ENCODE measurements around the gene BSG. TPM values are rescaled to one million over a fixed set of nuclear protein-coding genes. Genes with fewer than 3 reads are reported as not detected.
"Not testable (repeated sequence)": the region's sequence is repeated elsewhere in the genome, so short reads cannot be mapped to it uniquely, and the experiment has no call there.

Gene BSG
- polyA plus RNA-seq, 2 of the 4 experiments (the other 2 are of a cell fraction), result 285 to 579 TPM

- Histone ChIP-seq H3K4me1 (peaks cover 39% of the 10 kb centered on the region), H3K27ac (peak overlapping the region; percentile 25 to 99; a peak in 3 of 6 replicates), H3K9me3 (no peaks in the 10 kb centered on the region), H3K4me2 (no peak overlapping the region), H3K4me3 (no peak overlapping the region)
- DNase-seq (ENCODE audit: low read depth in 1 of 2, low spot score in 1 of 2) (no peak), ATAC-seq (no peak), FAIRE-seq (no peak)
- ChIA-PET POLR2A (interaction anchor here (0.7 kb wide), 1 partner anchor 226 kb away, joined by 4 read pairs; no protein-coding TSS in a partner anchor), CTCF (interaction anchor here (1.7 kb wide), 2 partner anchors 11 to 40 kb away, joined by 3 to 7 read pairs; no protein-coding TSS in a partner anchor)
- 90% methylated on average over 14 of the region's 19 CpGs for WGBS (ENCODE audit: missing lambda C conversion rate)
- TF ChIP-seq RAD21 (conservative IDR thresholded peaks at IDR 0.05 in 1 of 2, IDR thresholded peaks at IDR 0.05 in 1 of 2) (peak; percentile 25 to 34; a peak in 3 of 5 replicates), ELK1 (IDR thresholded peaks at IDR 0.05; ENCODE audit: low read depth, low read length) (no peak), FOSB (CRISPR knock-in tag; IDR thresholded peaks at IDR 0.05) (no peak), CTCF (IDR thresholded peaks at IDR 0.05) (0 out of 3 replicates have a peak, but pooled peaks have one; percentile 23), NR3C1 (IDR thresholded peaks at IDR 0.05) (no peak)
These were observed 55.8 kb downstream of the BSG start for GRCh38 chr19:628168-628567.

- FAIRE-seq; H3K9me3 ChIP-seq; POLR2A ChIA-PET; DNase-seq (ENCODE audit: low read depth in 1 of 2, low spot score in 1 of 2); H3K27ac ChIP-seq; H3K4me2 ChIP-seq; ATAC-seq; H3K4me3 ChIP-seq: not testable (repeated sequence)
- CTCF ChIA-PET, result interaction anchor here (1.7 to 3.7 kb wide), 2 partner anchors 41 to 45 kb away, joined by 7 to 13 read pairs; no protein-coding TSS in a partner anchor
- WGBS (ENCODE audit: missing lambda C conversion rate), result 81% methylated on average over 25 of the region's 25 CpGs
- H3K4me1 ChIP-seq, result peaks cover 30% of the 10 kb centered on the region
These were observed 57.1 kb downstream of the BSG start for GRCh38 chr19:629515-629914.

- CTCF ChIA-PET, result interaction anchor here (0.7 to 3.7 kb wide), 2 partner anchors 43 to 46 kb away, joined by 4 to 13 read pairs; no protein-coding TSS in a partner anchor
These were observed 57.7 kb downstream of the BSG start for GRCh38 chr19:629961-630714.

More at GRCh38 chr19:629961-630714, 57.7 kb downstream of the BSG start:
- ATAC-seq, result no peak
- DNase-seq (ENCODE audit: low read depth in 1 of 2, low spot score in 1 of 2), result no peak
- peak overlapping the region in 1 of 2 experiments; percentile 49; a peak in 2 of 6 replicates for H3K27ac ChIP-seq
- 91% methylated on average over 24 of the region's 30 CpGs for WGBS (ENCODE audit: missing lambda C conversion rate)
- no peak overlapping the region for H3K4me3 ChIP-seq
- H3K9me3 ChIP-seq, result no peaks in the 10 kb centered on the region
- H3K4me1 ChIP-seq, result peaks cover 29% of the 10 kb centered on the region
- FAIRE-seq, result no peak
- no peak overlapping the region for H3K4me2 ChIP-seq
- TF ChIP-seq SMC3 (IDR thresholded peaks at IDR 0.05) (no peak), MAZ (IDR thresholded peaks at IDR 0.05; ENCODE audit: borderline replicate concordance, low read depth, low read length) (no peak), FOSL2 (IDR thresholded peaks at IDR 0.05) (no peak), FOSL2 (CRISPR knock-in tag; IDR thresholded peaks at IDR 0.05) (no peak), RAD21 (conservative IDR thresholded peaks at IDR 0.05 in 1 of 2, IDR thresholded peaks at IDR 0.05 in 1 of 2) (no peak), CTCF (IDR thresholded peaks at IDR 0.05) (no peak), RFX5 (IDR thresholded peaks at IDR 0.05) (no peak), NPAS2 (CRISPR knock-in tag; IDR thresholded peaks at IDR 0.05; ENCODE audit: borderline replicate concordance) (no peak), HOXB5 (CRISPR knock-in tag; IDR thresholded peaks at IDR 0.05) (no peak), ZNF302 (CRISPR knock-in tag; IDR thresholded peaks at IDR 0.05) (no peak), CHD4 (IDR thresholded peaks at IDR 0.05; ENCODE audit: borderline replicate concordance) (no peak), GATA3 (IDR thresholded peaks at IDR 0.05; ENCODE audit: borderline replicate concordance) (no peak), KDM5A (IDR thresholded peaks at IDR 0.05) (no peak), NFE2L2 (conservative IDR thresholded peaks at IDR 0.05; ENCODE audit: low read length) (no peak), MAX (IDR thresholded peaks at IDR 0.05) (no peak), HOXA7 (CRISPR knock-in tag; IDR thresholded peaks at IDR 0.05) (no peak), EHMT2 (IDR thresholded peaks at IDR 0.05; ENCODE audit: low read depth) (no peak), EHF (CRISPR knock-in tag; IDR thresholded peaks at IDR 0.05) (no peak)
- POLR2A ChIA-PET, result no interaction called here

All from A549 (cell line).